ENCODE measurements around the gene ASXL2. TPM values are rescaled to one million over a fixed set of nuclear protein-coding genes. Genes with fewer than 3 reads are reported as not detected.
A peak's percentile ranks its signal among the peaks of the same experiment; 100 is the strongest.
"Not testable (repeated sequence)": the region's sequence is repeated elsewhere in the genome, so short reads cannot be mapped to it uniquely, and the experiment has no call there.

ASXL2 gene
- total RNA-seq, 1 experiment from 2014 or later: 9.6 TPM

DNA sequence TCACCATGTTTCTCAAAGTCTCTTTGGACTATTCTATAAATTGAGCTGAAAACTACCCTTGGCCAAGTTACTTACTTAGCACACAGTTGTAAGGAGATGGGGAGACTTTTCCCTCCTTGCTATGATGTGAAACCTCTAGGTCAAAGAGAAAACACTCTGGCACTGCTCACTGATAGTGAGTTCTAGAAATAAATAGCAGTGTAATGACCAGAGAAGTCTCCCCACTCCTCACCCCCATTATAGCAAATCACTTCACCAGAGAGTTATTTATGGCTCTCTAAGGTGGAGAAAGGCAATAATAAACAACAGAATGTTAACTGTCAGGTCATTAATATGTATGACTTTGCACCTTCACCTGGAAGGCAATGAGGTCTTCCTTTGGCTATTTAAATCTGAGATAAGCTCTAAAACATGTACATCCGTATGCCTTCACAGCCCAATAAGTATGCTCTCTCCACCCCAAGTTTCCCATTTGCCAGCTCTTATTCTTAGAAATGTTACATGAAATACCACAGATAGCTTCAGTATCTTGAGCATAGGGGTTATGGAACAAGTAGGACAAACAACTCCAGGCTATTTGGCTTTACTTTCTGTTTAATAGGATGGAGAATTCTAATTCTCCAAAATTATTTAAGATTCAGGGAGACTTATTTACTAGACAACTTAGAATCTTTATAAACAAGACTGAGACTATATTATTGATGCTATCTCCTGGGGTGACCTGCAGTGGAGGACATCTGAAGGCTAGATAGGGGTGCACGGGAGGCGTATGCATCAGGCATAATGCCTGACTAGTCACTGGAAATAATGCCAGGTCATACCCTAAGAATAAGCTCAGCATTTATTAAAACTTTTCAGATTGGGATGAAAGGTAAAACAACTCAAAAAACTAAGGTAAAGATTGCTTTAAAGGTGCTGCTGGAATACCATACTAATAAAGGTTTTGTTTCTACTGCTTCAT, 139.6 kb downstream of the ASXL2 start:
- no peak for DNase-seq (ENCODE audit: low spot score)

DNA sequence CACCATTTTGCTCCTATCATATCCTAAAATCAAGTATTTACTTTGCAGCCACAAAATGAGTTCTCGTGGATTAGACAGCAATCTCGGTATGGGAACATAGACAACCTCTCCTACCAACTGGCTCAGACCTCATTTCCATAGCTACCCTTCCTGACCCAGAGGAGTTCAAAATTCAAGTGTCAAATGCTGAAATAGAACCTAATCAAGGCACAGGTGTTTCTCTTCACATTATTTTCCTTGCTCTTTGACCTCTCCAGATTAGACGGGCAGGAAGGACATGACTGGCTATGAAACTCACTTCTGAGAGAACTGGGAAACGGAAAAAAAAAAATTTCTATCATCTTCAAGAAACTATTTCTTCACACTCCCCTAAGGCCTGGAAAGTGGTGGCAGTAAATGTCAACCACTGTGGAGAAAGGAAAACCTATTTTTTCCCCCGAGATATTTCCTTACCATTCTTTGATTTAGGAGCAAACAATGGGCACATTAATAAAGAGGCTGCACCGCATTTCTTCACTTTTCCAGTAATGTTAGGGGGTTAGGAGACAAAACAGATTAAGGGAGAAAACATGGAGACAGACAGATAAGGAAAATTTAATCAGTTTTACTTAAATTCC, 141.3 kb downstream of the ASXL2 start:
- DNase-seq (ENCODE audit: low spot score): no peak

- no peak for DNase-seq (ENCODE audit: low spot score)
Measured at GRCh38 chr2:25735835-25736234, 142.5 kb downstream of the ASXL2 start.

DNA sequence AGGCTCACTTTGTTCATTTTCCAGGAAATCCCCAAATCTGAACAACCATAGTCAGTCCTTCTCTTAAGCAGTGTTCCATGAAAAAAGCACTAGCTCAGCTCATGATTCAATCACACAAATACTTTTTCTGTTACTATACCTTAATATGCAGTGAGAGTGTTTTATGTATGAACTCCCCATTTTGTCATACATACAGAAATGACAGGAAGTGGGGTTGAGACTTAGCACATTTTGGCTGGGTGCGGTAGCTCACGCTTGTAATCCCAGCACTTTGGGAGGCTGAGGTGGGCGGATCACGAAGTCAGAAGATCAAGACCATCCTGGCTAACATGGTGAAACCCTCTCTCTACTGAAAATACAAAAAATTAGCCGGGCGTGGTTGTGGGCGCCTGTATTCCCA, 149.7 kb downstream of the ASXL2 start:
- no peak for DNase-seq (ENCODE audit: low spot score)

DNA sequence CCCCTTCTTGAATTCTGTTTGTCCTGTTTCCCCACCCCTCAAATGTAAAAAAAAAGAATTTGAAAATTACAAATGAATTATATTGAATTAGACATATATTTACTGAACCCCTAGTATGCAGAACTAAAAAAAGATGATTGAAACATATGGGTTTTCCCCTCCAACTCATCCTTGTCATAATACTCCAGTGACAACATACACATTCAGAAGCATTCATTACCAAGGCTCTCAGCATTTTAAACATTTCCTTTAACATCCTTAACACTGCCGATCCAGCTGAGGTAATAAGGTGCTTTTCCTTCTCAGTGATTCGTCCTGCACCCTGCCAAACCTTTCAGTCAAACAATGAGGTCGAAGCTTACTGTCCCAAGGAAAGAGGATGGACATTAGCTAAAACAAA, 151.8 kb downstream of the ASXL2 start:
- DNase-seq (ENCODE audit: low spot score): no peak

DNA sequence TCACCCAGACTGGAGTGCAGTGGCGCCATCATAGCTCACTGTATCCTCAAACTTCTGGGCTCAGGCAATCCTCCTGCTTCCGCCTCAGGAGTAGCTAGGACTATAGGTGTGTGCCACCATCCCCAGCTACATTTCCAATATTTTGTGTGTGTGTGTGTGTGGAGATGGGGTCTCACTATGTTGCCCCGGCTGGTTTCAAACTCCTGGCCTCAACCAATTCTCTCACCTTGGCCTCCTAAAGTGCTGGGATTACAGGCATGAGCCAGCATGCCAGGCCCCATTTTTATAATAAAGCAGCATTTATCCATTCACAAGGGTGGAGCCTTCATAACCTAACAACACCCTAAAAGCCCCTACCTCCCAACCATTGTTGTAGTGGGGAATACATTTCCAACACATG, 152.4 kb downstream of the ASXL2 start:
- DNase-seq (ENCODE audit: low spot score): no peak

- no peak for DNase-seq (ENCODE audit: low spot score)
Measured at GRCh38 chr2:25724756-25725155, 153.5 kb downstream of the ASXL2 start.

GRCh38 chr2:25722224-25722623, 156.1 kb downstream of the ASXL2 start:
- no peak for DNase-seq (ENCODE audit: low spot score)

DNA sequence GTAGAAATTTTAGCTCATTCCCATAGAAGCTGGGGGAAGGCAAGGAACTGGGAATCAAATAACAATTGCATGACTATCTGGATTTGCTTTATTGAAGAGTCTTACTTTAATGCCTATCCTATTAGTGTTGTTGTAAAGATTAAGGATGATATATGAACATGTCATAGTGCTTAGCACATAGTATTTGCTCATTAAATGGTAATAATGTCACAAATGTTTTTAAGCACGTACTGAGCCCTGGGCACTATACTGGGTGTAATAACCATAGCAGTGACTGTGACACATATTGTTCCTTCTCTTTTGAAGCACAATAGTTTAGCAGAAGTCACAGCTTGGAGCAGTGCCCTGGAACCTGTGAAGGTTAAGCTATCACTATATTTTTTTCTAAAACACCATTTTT, 157.7 kb downstream of the ASXL2 start:
- no peak for DNase-seq (ENCODE audit: low spot score)

DNA sequence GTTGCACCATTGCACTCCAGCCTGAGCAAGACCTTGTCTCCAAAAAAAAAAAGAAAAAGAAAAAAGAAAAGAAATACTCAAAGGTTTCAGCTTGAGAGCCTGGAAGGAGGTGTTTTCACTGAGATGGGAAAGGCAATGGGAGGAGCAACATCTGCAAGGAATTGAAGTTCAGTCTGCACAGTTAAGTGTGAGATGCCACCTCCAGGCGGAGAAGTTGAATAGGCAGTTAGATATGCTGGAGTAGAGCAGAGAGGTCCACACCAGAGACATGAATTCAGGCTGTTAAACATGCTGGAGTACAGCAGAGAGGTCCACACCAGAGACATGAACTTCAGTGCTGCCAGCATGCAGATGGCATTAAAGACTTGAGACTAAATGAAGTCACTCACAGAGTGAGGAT, 163.5 kb downstream of the ASXL2 start:
- DNase-seq (ENCODE audit: low spot score): peak; percentile 21

GRCh38 chr2:25712455-25712854, 165.8 kb downstream of the ASXL2 start:
- no peak for DNase-seq (ENCODE audit: low spot score)

GRCh38 chr2:25711675-25712354, 166.5 kb downstream of the ASXL2 start:
- DNase-seq (ENCODE audit: low spot score): no peak

- no peak for DNase-seq (ENCODE audit: low spot score)
Measured at GRCh38 chr2:25710750-25711149, 167.5 kb downstream of the ASXL2 start.

- no peak for DNase-seq (ENCODE audit: low spot score)
Measured at GRCh38 chr2:25709349-25709748, 168.9 kb downstream of the ASXL2 start.

- no peak for DNase-seq (ENCODE audit: low spot score)
Measured at GRCh38 chr2:25707927-25708590, 170.2 kb downstream of the ASXL2 start.

- not testable (repeated sequence) for DNase-seq (ENCODE audit: low spot score)
Measured at GRCh38 chr2:25705575-25705974, 172.7 kb downstream of the ASXL2 start.

- no peak for DNase-seq (ENCODE audit: low spot score)
Measured at GRCh38 chr2:25701801-25702200, 176.5 kb downstream of the ASXL2 start.

DNA sequence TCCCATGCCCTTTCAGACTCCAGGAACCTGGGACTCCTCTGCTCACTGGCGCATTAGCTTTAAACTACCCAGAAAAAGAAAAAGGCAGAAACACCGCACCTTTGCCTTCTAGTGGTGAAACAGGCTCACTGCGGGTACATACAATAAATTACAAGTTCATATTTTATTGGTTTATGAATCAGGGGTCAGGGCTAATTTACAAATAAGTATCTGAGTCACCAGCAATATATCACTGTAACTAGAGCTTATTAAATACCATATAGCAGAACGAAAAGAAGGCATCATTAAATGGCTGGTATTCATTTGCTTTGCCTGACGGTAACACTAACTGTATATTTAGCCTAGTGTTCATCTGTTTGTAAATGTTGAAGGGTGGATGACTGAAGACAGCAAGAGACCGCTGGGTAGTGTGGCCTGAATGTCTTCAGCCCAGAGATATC, 178.0 kb downstream of the ASXL2 start:
- DNase-seq (ENCODE audit: low spot score): peak; percentile 77

DNA sequence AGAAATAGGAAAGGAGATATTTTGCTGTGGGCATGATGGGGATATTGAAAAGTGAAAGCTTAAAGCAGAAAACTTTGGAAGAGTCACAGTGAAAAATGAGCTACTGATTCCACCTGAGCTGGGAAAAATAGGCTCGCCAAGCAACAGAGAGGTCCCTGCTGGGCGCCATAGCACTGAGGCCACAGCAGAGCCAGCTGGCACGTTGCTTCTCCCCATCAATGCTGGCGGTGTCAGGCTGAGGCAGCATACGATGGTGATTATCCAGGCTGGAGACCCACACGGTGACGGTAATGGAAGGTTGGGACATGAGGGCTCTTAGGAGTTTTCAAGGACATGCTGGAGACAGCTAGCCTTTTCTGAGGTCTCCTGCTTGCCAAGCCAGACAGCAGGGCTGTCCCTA, 179.1 kb downstream of the ASXL2 start:
- DNase-seq (ENCODE audit: low spot score): no peak

GRCh38 chr2:25698752-25699151, 179.5 kb downstream of the ASXL2 start:
- DNase-seq (ENCODE audit: low spot score): peak; percentile 68

DNA sequence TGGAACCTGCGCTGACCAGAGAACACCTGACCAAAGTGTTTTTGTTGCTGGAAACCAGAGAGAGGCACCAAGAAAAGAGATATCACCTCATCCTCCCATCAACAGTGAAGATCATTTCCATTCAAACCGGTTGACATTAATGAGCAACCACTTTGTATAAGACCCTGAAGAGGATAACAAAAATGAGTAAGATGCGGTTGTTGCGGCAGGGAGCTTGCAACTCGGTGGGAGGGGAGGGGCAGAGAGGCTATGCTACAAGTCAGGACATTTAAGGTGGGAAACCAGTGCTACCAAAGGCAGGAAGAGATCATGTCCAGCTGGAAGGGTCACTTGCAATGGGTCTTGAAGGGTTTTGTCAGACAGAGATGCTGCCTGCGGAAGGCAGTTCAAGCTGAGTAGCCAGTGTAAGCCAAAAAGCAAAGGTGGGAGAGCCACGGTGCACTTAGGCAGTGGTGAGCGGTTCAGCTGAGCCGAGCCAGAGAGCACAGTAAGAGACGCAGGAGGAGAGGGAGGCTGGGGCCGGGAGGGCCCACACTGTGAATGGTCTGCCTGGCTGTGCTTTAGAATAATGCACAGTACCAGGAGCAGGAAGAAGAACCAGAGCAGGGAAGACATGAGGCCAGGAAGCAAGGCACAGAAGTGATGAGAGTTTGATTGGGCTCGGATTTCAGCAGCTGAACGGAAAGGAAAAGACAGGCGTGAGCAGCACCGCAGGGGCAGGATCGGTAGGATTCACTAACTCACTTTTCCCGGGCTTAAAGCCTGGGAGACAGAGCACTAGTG, 180.5 kb downstream of the ASXL2 start:
- no peak for DNase-seq (ENCODE audit: low spot score)

All from A172 (cell line).